GM18873 (cell line): ENCODE results near the gene LCN10.
"Not testable (repeated sequence)": the region's sequence is repeated elsewhere in the genome, so short reads cannot be mapped to it uniquely, and the experiment has no call there.

ENCODE experiments used
- ATAC-seq: cut with Tn5 transposase; IDR thresholded peaks from one replicate; pipeline ENCODE4 v1.9.1; 2021; ENCODE audit warnings: mild to moderate bottlenecking, moderate library complexity, moderate number of reproducible peaks; ENCODE audit not compliant: unreplicated experiment, low FRiP score

LCN10 gene

GRCh38 chr9:136773386-136774044 lies 30.8 kb upstream of the LCN10 start:
- no peak for ATAC-seq

- ATAC-seq, result no peak
Measured at GRCh38 chr9:136771907-136772415, 29.2 kb upstream of the LCN10 start.

GRCh38 chr9:136769710-136770191 lies 27.0 kb upstream of the LCN10 start:
- ATAC-seq, result no peak

- ATAC-seq, result not testable (repeated sequence)
Measured at GRCh38 chr9:136766410-136767120, 23.8 kb upstream of the LCN10 start.

GRCh38 chr9:136765745-136766409 lies 23.1 kb upstream of the LCN10 start:
- not testable (repeated sequence) for ATAC-seq

- ATAC-seq, result no peak
Measured at GRCh38 chr9:136765041-136765440, 22.3 kb upstream of the LCN10 start.

- no peak for ATAC-seq
Measured at GRCh38 chr9:136764301-136764891, 21.7 kb upstream of the LCN10 start, which contains the start of gene LCN15. LCN15 (minus strand) TSS chr9:136764518; CDS start chr9:136764488, 30 bp downstream.

GRCh38 chr9:136763649-136764035 lies 20.9 kb upstream of the LCN10 start:
- ATAC-seq, result no peak

GRCh38 chr9:136762915-136763648 lies 20.3 kb upstream of the LCN10 start:
- ATAC-seq, result no peak

GRCh38 chr9:136762221-136762691 lies 19.5 kb upstream of the LCN10 start:
- ATAC-seq, result no peak

GRCh38 chr9:136761545-136761981 lies 18.8 kb upstream of the LCN10 start:
- ATAC-seq, result no peak

- not testable (repeated sequence) for ATAC-seq
Measured at GRCh38 chr9:136760834-136761544, 18.2 kb upstream of the LCN10 start.

GRCh38 chr9:136760424-136760823 lies 17.7 kb upstream of the LCN10 start:
- no peak for ATAC-seq

GRCh38 chr9:136759436-136760325 lies 16.9 kb upstream of the LCN10 start:
- no peak for ATAC-seq

GRCh38 chr9:136759001-136759400 lies 16.3 kb upstream of the LCN10 start:
- no peak for ATAC-seq

- no peak for ATAC-seq
Measured at GRCh38 chr9:136757751-136758140, 15.0 kb upstream of the LCN10 start.

- ATAC-seq, result no peak
Measured at GRCh38 chr9:136757328-136757727, 14.6 kb upstream of the LCN10 start.

- ATAC-seq, result no peak
Measured at GRCh38 chr9:136756836-136757235, 14.1 kb upstream of the LCN10 start.
